WTC11 (cell line): ENCODE results near the gene BRS3.

Experiments
- FOXJ3 ChIP-seq: sonication (generic); formaldehyde crosslinking; IDR thresholded peaks from 2 replicates; pipeline ENCODE4 v1.9.0; 2021; ENCODE audit warnings: missing genetic modification reagents, mild to moderate bottlenecking, borderline replicate concordance
- MYBL2 ChIP-seq: sonication (generic); formaldehyde crosslinking; IDR thresholded peaks from 2 replicates; pipeline ENCODE4 v1.8.1; 2023; ENCODE audit warnings: mild to moderate bottlenecking, moderate library complexity, missing genetic modification reagents

GRCh38 chrX:136534131-136534530 lies 46.4 kb downstream of the BRS3 start:
- TF ChIP-seq MYBL2 (CRISPR knock-in tag) (no peak), FOXJ3 (CRISPR knock-in tag) (no peak)
